H1 (cell line): ENCODE results near the gene NCBP1.

Experiments
- ATF2 ChIP-seq: IDR thresholded peaks from 2 replicates; pipeline ENCODE4 v1.6.1; 2012; ENCODE audit warnings: low read length, inconsistent platforms
- EZH2 ChIP-seq: fragments of 200-600 bp; sonication (generic); IDR thresholded peaks from 2 replicates; pipeline ENCODE4 v1.7.1; 2012; ENCODE audit warnings: low read depth, mild to moderate bottlenecking, moderate library complexity, low read length, inconsistent platforms; ENCODE audit not compliant: severe bottlenecking

GRCh38 chr9:97658707-97659106 lies 25.1 kb downstream of the NCBP1 start:
- TF ChIP-seq ATF2 (no peak), EZH2 (no peak)
